K562 (cell line): ENCODE results near the gene GFM2. TPM values are rescaled to one million over a fixed set of nuclear protein-coding genes. Genes with fewer than 3 reads are reported as not detected.
A peak's percentile ranks its signal among the peaks of the same experiment; 100 is the strongest.

Source experiments
- ARNT ChIP-seq, 2 experiments: fragments of 450-650 bp; IDR thresholded peaks; 2 replicates each; pipeline ENCODE4 v1.6.1; 2016; ENCODE audit warnings: mild to moderate bottlenecking in 1 of 2
- E2F3 ChIP-seq: fragments of 250-450 bp; sonication (Bioruptor Pico); IDR thresholded peaks from 2 replicates; pipeline ENCODE4 v1.4.0; 2020; ENCODE audit warnings: mild to moderate bottlenecking
- HDAC1 ChIP-seq, 2 experiments: fragments of 450-650 bp; IDR thresholded peaks; 2 replicates each; pipeline ENCODE4 v1.6.1; 2016 to 2017; ENCODE audit warnings: inconsistent platforms in 1 of 2, mild to moderate bottlenecking in 1 of 2, moderate library complexity in 1 of 2
- HNRNPK ChIP-seq: fragments of 200-400 bp; formaldehyde crosslinking; IDR thresholded peaks from one replicate; pipeline ENCODE4 v1.6.1; 2018; ENCODE audit warnings: mild to moderate bottlenecking, low read depth, low read length; ENCODE audit not compliant: poor library complexity, severe bottlenecking
- ILF3 ChIP-seq: fragments of 450-650 bp; IDR thresholded peaks from 2 replicates; pipeline ENCODE4 v1.6.1; 2018; ENCODE audit warnings: antibody characterized with exemption, mild to moderate bottlenecking, moderate library complexity, borderline replicate concordance
- JUND ChIP-seq, 2 experiments: IDR thresholded peaks; 2 replicates in 1 of 2; 3 replicates in 1 of 2; pipeline ENCODE4 v1.6.1; 2011; ENCODE audit warnings: borderline replicate concordance in 2 of 2, low read depth in 2 of 2, low read length in 2 of 2, improper control_type of control experiment in 1 of 2, missing biosample characterization in 1 of 2, missing genetic modification characterization in 1 of 2, missing genetic modification reagents in 1 of 2
- NFIX ChIP-seq: fragments of 250-450 bp; sonication (Bioruptor Pico); IDR thresholded peaks from 2 replicates; pipeline ENCODE4 v1.4.0; 2020; ENCODE audit warnings: low read depth, mild to moderate bottlenecking, moderate library complexity
- NR0B1 ChIP-seq: fragments of 450-650 bp; IDR thresholded peaks from one replicate; pipeline ENCODE4 v1.6.1; 2018; ENCODE audit warnings: mild to moderate bottlenecking, moderate library complexity; ENCODE audit not compliant: partially characterized antibody
- PHF21A ChIP-seq: fragments of 450-650 bp; IDR thresholded peaks from 2 replicates; pipeline ENCODE4 v1.6.1; 2017; ENCODE audit warnings: low read depth, borderline replicate concordance
- PTRF ChIP-seq: fragments of 450-650 bp; IDR thresholded peaks from 2 replicates; pipeline ENCODE4 v1.6.1; 2016; ENCODE audit warnings: mild to moderate bottlenecking, missing genetic modification characterization, missing compliant biosample characterization
- REST ChIP-seq, 2 experiments: fragments of 450-650 bp; formaldehyde crosslinking in 1 of 2; IDR thresholded peaks; 2 replicates each; pipeline versions ENCODE4 v1.4.0 to v1.6.1; 2014 to 2020; ENCODE audit warnings: mild to moderate bottlenecking in 2 of 2, borderline replicate concordance in 1 of 2, low read depth in 1 of 2
- TBP ChIP-seq: optimal IDR thresholded peaks from 2 replicates; pipeline ENCODE3; 2011; ENCODE audit warnings: low read depth, low read length, improper control_type of control experiment
- TFAM ChIP-seq: fragments of 250-450 bp; sonication (Bioruptor Pico); conservative IDR thresholded peaks from 2 replicates; pipeline ENCODE4 v1.5.0; 2021; ENCODE audit warnings: mild to moderate bottlenecking, moderate library complexity
- ZBTB7A ChIP-seq: IDR thresholded peaks from 2 replicates; pipeline ENCODE4 v1.6.1; 2011; ENCODE audit warnings: low read depth, mild to moderate bottlenecking, low read length, moderate library complexity, borderline replicate concordance; ENCODE audit not compliant: control insufficient read depth
- polyA plus RNA-seq, 8 experiments: library from polyadenylated mRNA; depleted of rRNA in 4 of 8; stranded (reverse) in 5 of 8; unstranded in 3 of 8; fragments of >200 nt; fragmentation: Nextera tagmentation in 2 of 8; fragmentation: Illumina TruSeq in 1 of 8; extraction: Ambion mirVana in 2 of 8; extraction: Trizol in 1 of 8; gene quantifications; 2 replicates each; pipeline versions ENCODE4 v1.2.1 to v1.2.3, GENCODE V29; 2011 to 2014; ENCODE audit warnings: inconsistent platforms in 1 of 8, missing spikeins in 1 of 8
- total RNA-seq, 7 experiments: library from RNA; depleted of rRNA in 6 of 7; stranded (reverse); fragments of >200 nt in 6 of 7; fragmentation: Illumina TruSeq in 2 of 7; extraction: Trizol in 2 of 7; gene quantifications; 2 replicates each; pipeline versions ENCODE4 v1.2.1 to v1.2.3, GENCODE V29; 2011 to 2021; ENCODE audit warnings: low replicate concordance in 1 of 7
- TF ChIP-seq, protein P1 (sequence below): sonication (generic); formaldehyde crosslinking; IDR thresholded peaks from 2 replicates; pipeline ENCODE4 v1.9.0; 2022; ENCODE audit warnings: mild to moderate bottlenecking, missing genetic modification reagents
- TF ChIP-seq, protein P2 (sequence below): fragments of 250-450 bp; sonication (Bioruptor Pico); IDR thresholded peaks from 2 replicates; pipeline ENCODE4 v1.6.1; 2021; ENCODE audit warnings: mild to moderate bottlenecking

GFM2 gene
- total and polyA plus RNA-seq, 9 of the 15 experiments (the other 6 are each of a cell fraction or from before 2014, with no cell fraction given), result 32.8 to 78.2 (median 52.5) TPM

DNA sequence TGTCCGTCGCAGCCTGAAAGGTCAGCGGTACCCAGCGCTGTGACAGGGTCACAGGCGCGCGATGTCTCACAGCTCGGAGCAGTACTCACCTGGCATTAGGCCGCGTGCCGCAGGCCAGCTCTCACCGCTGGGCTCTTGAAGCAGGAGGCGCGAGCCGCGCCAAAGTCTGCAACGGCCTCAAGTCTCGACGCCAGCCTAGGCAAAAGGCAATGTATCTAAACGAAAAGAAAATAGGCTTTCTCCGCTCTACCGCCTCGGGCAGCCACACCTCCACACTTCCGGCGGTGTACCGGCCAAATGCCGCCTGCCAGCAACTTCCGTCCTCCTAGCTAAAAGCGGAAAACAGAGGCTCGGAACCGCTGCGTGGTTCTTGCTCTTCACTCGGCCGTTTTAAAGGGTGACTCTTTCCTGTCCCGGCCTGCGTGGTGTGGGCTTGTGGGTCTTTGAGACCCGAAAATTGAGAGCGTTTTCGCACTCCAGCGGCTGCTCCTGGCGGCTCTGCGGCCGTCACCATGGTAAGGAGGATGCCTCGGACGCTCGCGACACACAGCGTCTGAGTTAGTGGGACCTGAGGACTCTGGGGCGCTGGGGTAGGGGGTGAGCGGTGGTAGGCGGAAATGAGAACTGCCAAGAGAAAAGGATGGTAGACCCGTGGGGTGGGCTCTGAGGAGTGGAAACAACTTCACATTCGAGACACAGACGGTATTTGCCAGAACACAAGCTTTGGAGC, at the start of gene GFM2, which contains the start of gene NSA2 (continued):
- TF ChIP-seq JUND (IDR thresholded peaks at IDR 0.05; ENCODE audit: borderline replicate concordance, low read depth, low read length) (peak; percentile 66), JUND (tag; IDR thresholded peaks at IDR 0.05; ENCODE audit: borderline replicate concordance, low read depth, low read length) (no peak; the same call in 2 of the 3 replicates), E2F3 (CRISPR knock-in tag) (peak; percentile 54; the same call in 1 of the 2 replicates), ILF3 (no peak), TFAM (no peak), PTRF (tag) (no peak), ZBTB7A (peak; percentile 82), PHF21A (0 out of 2 replicates have a peak, but pooled peaks have one; percentile 50), TBP (peak; percentile 82), NR0B1 (no peak), HNRNPK (no peak), HDAC1 (IDR thresholded peaks at IDR 0.05) (peak in 1 of 2 experiments; percentile 76; a peak in 2 of 4 replicates), NFIX (CRISPR knock-in tag) (no peak), REST (IDR thresholded peaks at IDR 0.05; ENCODE audit: borderline replicate concordance) (no peak), REST (CRISPR knock-in tag; IDR thresholded peaks at IDR 0.05; ENCODE audit: low read depth) (no peak), ARNT (IDR thresholded peaks at IDR 0.05) (peak; percentile 46 to 76; a peak in 2 of 4 replicates)
- TF ChIP-seq, protein P1, sequence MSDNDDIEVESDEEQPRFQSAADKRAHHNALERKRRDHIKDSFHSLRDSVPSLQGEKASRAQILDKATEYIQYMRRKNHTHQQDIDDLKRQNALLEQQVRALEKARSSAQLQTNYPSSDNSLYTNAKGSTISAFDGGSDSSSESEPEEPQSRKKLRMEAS (CRISPR knock-in tag), result peak; percentile 79; the same call in 1 of the 2 replicates
- TF ChIP-seq, protein P2, sequence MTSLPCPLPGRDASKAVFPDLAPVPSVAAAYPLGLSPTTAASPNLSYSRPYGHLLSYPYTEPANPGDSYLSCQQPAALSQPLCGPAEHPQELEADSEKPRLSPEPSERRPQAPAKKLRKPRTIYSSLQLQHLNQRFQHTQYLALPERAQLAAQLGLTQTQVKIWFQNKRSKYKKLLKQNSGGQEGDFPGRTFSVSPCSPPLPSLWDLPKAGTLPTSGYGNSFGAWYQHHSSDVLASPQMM (CRISPR knock-in tag), result no peak
